ENCODE measurements around the gene MEX3D.

- no peak for TF ChIP-seq POLR2AphosphoS5 (IDR thresholded peaks at IDR 0.05; ENCODE audit: low read depth, low read length)
- no peak for TF ChIP-seq REST (IDR thresholded peaks at IDR 0.05; ENCODE audit: insufficient read depth in 1 of 2, low read depth in 2 of 2, low read length in 2 of 2)
Measured at GRCh38 chr19:1612114-1613086, 44.3 kb upstream of the MEX3D start.

All from PFSK-1 (cell line).